SU-DHL-6 (cell line): ENCODE data around the gene CRAT.

ENCODE experiments used
- H2AFZ ChIP-seq: fragments of 200-600 bp; sonication (generic); 2 replicates; pipeline ENCODE4 v1.6.1; 2014; ENCODE audit warnings: low read depth, mild to moderate bottlenecking, moderate library complexity, mixed read lengths, antibody characterized with exemption, low read length; ENCODE audit not compliant: severe bottlenecking
- H3F3A ChIP-seq: fragments of 200-600 bp; shearing (Covaris generic); 2 replicates; pipeline ENCODE4 v1.6.0; 2016; ENCODE audit warnings: antibody characterized with exemption, mild to moderate bottlenecking; ENCODE audit not compliant: insufficient read depth
- H3K27ac ChIP-seq: fragments of 200-600 bp; sonication (generic); 2 replicates; pipeline ENCODE4 v1.5.1; 2016; ENCODE audit warnings: low read depth, mild to moderate bottlenecking, low read length, moderate library complexity, mixed read lengths
- H3K27me3 ChIP-seq: fragments of 200-600 bp; sonication (generic), shearing (Covaris generic); 2 replicates; pipeline ENCODE4 v1.6.0; 2014; ENCODE audit warnings: mild to moderate bottlenecking, low read length
- H3K36me3 ChIP-seq: fragments of 200-600 bp; sonication (generic); 2 replicates; pipeline ENCODE4 v1.6.1; 2014; ENCODE audit warnings: mild to moderate bottlenecking, low read length, mixed read lengths
- H3K4me2 ChIP-seq: fragments of 300-600, 200-600 bp; shearing (Covaris generic), sonication (generic); 2 replicates; pipeline ENCODE4 v1.6.0; 2014; ENCODE audit warnings: low read length, low read depth, mild to moderate bottlenecking; ENCODE audit not compliant: poor library complexity, severe bottlenecking
- H3K4me3 ChIP-seq: fragments of 200-600 bp; sonication (generic); 2 replicates; pipeline ENCODE4 v1.5.1; 2014; ENCODE audit warnings: antibody characterized with exemption, low read length, mild to moderate bottlenecking, mixed read lengths; ENCODE audit not compliant: insufficient read depth, poor library complexity, severe bottlenecking
- H3K79me2 ChIP-seq: fragments of 200-600 bp; sonication (generic); 2 replicates; pipeline ENCODE4 v1.6.1; 2014; ENCODE audit warnings: mild to moderate bottlenecking, low read length, moderate library complexity; ENCODE audit not compliant: insufficient read depth
- H3K9ac ChIP-seq: fragments of 200-600 bp; sonication (generic); 2 replicates; pipeline ENCODE4 v1.7.0; 2014; ENCODE audit warnings: mild to moderate bottlenecking, low read length
- H3K9me2 ChIP-seq: fragments of 200-600 bp; sonication (generic); replicated peaks from 2 replicates; pipeline ENCODE4 v1.6.1; 2014; ENCODE audit warnings: low read length; ENCODE audit not compliant: insufficient read depth
- H3K9me3 ChIP-seq: fragments of 200-600 bp; sonication (generic); 2 replicates; pipeline ENCODE4 v1.6.1; 2014; ENCODE audit warnings: low read length, mixed read lengths; ENCODE audit not compliant: insufficient read depth
- H4K20me1 ChIP-seq: fragments of 200-600 bp; sonication (generic); 2 replicates; pipeline ENCODE4 v1.6.1; 2014; ENCODE audit warnings: low read depth, mild to moderate bottlenecking, antibody characterized with exemption, low read length, moderate library complexity, mixed read lengths
- CTCF ChIP-seq: fragments of 200-600 bp; sonication (generic); IDR thresholded peaks from one replicate; pipeline ENCODE4 v1.5.1; 2017; ENCODE audit warnings: antibody characterized with exemption, mild to moderate bottlenecking, low read length, moderate library complexity; ENCODE audit not compliant: insufficient read depth, poor library complexity, severe bottlenecking
- EZH2phosphoT487 ChIP-seq: fragments of 200-600 bp; sonication (generic), shearing (Covaris generic); conservative IDR thresholded peaks from 2 replicates; pipeline ENCODE4 v1.6.1; 2018; ENCODE audit warnings: mild to moderate bottlenecking, antibody characterized with exemption, low read length, moderate library complexity, mixed read lengths

CRAT gene

GRCh38 chr9:129139233-129139992 is 28.8 kb upstream of the CRAT start:
- Histone ChIP-seq H3K27me3 (no peaks in the 10 kb centered on the region), H4K20me1 (no peaks in the 10 kb centered on the region), H3K4me2 (peak overlapping the region; percentile 59), H3K27ac (peak overlapping the region; percentile 74), H3K9me2 (no peaks in the 10 kb centered on the region), H3K9me3 (no peaks in the 10 kb centered on the region), H3K79me2 (no peaks in the 10 kb centered on the region), H2AFZ (peak overlapping the region; percentile 24), H3K9ac (peak overlapping the region; percentile 48), H3K4me3 (peak overlapping the region; percentile 29), H3K36me3 (no peaks in the 10 kb centered on the region), H3F3A (peaks cover 3% of the 10 kb centered on the region; the same call in 1 of the 2 replicates)
- TF ChIP-seq CTCF (peak; percentile 93), EZH2phosphoT487 (no peak)

- Histone ChIP-seq H3K9me3 (no peaks in the 10 kb centered on the region), H3K79me2 (no peaks in the 10 kb centered on the region), H3K36me3 (no peaks in the 10 kb centered on the region), H2AFZ (no peak overlapping the region), H3K4me2 (no peak overlapping the region), H3K4me3 (no peak overlapping the region), H3K9me2 (no peaks in the 10 kb centered on the region), H3F3A (peaks cover 3% of the 10 kb centered on the region; the same call in 1 of the 2 replicates), H3K27ac (no peak overlapping the region), H3K27me3 (no peaks in the 10 kb centered on the region), H4K20me1 (no peaks in the 10 kb centered on the region), H3K9ac (no peak overlapping the region)
- TF ChIP-seq CTCF: no peak
- no peak for TF ChIP-seq EZH2phosphoT487
These were observed 28.1 kb upstream of the CRAT start for GRCh38 chr9:129138476-129139232.

- Histone ChIP-seq H3K4me2 (no peak overlapping the region), H2AFZ (no peak overlapping the region), H3K9ac (no peak overlapping the region)
These were observed 27.5 kb upstream of the CRAT start for GRCh38 chr9:129138144-129138462.

More at GRCh38 chr9:129138144-129138462, 27.5 kb upstream of the CRAT start:
- Histone ChIP-seq H3K27ac (no peak overlapping the region), H3K36me3 (no peaks in the 10 kb centered on the region), H3K4me3 (no peak overlapping the region), H3F3A (peaks cover 3% of the 10 kb centered on the region; the same call in 1 of the 2 replicates), H3K79me2 (no peaks in the 10 kb centered on the region), H3K9me3 (no peaks in the 10 kb centered on the region), H4K20me1 (no peaks in the 10 kb centered on the region), H3K27me3 (no peaks in the 10 kb centered on the region), H3K9me2 (no peaks in the 10 kb centered on the region)
- no peak for TF ChIP-seq CTCF
- TF ChIP-seq EZH2phosphoT487: no peak
